CD4-positive, alpha-beta memory T cell (primary cell): ENCODE results near the gene SUSD6. TPM values are rescaled to one million over a fixed set of nuclear protein-coding genes. Genes with fewer than 3 reads are reported as not detected.
A peak's percentile ranks its signal among the peaks of the same experiment; 100 is the strongest.

ENCODE experiments used
- CTCF ChIA-PET: fragments of 350-600 bp; sonication (Branson Sonifier 250); formaldehyde crosslinking; loops from one replicate; lab custom pipeline; 2021; ENCODE audit warnings: inconsistent platforms; ENCODE audit not compliant: partially characterized antibody; lab: Charles Lee
- POLR2A ChIA-PET: fragments of 350-600 bp; sonication (Branson Sonifier 250); formaldehyde crosslinking; loops from one replicate; lab custom pipeline; 2021; ENCODE audit not compliant: partially characterized antibody; lab: Charles Lee
- DNase-seq, 5 donors: peaks; one replicate each; pipeline versions ENCODE4 v3.0.0 to v3.0.0-alpha.2; 2020 to 2022; ENCODE audit warnings: mixed read lengths in 1 of 5
- H3K27ac ChIP-seq: one replicate; pipeline ENCODE4 v1.7.0; 2013; ENCODE audit warnings: low read depth, low read length
- H3K27me3 ChIP-seq: 2 replicates; pipeline ENCODE4 v1.7.0; 2013; ENCODE audit warnings: mild to moderate bottlenecking, low read length, moderate library complexity; ENCODE audit not compliant: insufficient read depth
- H3K36me3 ChIP-seq: 2 replicates; pipeline ENCODE4 v1.7.0; 2013; ENCODE audit warnings: mild to moderate bottlenecking, low read length, moderate library complexity; ENCODE audit not compliant: insufficient read depth
- H3K4me1 ChIP-seq: 2 replicates; pipeline ENCODE4 v1.7.0; 2013; ENCODE audit warnings: mild to moderate bottlenecking, low read length, moderate library complexity; ENCODE audit not compliant: insufficient read depth
- H3K4me3 ChIP-seq, 2 donors: one replicate each; pipeline ENCODE4 v1.7.0; 2013; ENCODE audit warnings: low read length in 2 of 2, mild to moderate bottlenecking in 1 of 2
- H3K9me3 ChIP-seq, 2 donors: one replicate each; pipeline ENCODE4 v1.7.0; 2013; ENCODE audit warnings: low read length in 2 of 2, control low read depth in 1 of 2; ENCODE audit not compliant: control insufficient read depth in 1 of 2
- H3K27ac Mint-ChIP-seq, 7 donors: one replicate each; pipeline ENCODE4 v1.8.0; 2020 to 2021; ENCODE audit warnings: mixed read lengths in 7 of 7, mild to moderate bottlenecking in 6 of 7, inconsistent platforms in 3 of 7, moderate library complexity in 3 of 7
- H3K27me3 Mint-ChIP-seq, 2 donors: one replicate each; pipeline ENCODE4 v1.8.0; 2020 to 2021; ENCODE audit warnings: mixed read lengths in 2 of 2
- H3K36me3 Mint-ChIP-seq, 2 donors: one replicate each; pipeline ENCODE4 v1.8.0; 2020 to 2021; ENCODE audit warnings: mixed read lengths in 2 of 2, inconsistent platforms in 1 of 2, mild to moderate bottlenecking in 1 of 2
- H3K4me1 Mint-ChIP-seq, 4 donors: one replicate each; pipeline ENCODE4 v1.8.0; 2020 to 2021; ENCODE audit warnings: mixed read lengths in 4 of 4, mild to moderate bottlenecking in 1 of 4
- H3K4me3 Mint-ChIP-seq, 8 donors: one replicate each; pipeline ENCODE4 v1.8.0; 2020 to 2021; ENCODE audit warnings: mixed read lengths in 8 of 8, mild to moderate bottlenecking in 7 of 8, moderate library complexity in 6 of 8, inconsistent platforms in 3 of 8
- H3K9me3 Mint-ChIP-seq, 8 donors: one replicate each; pipeline ENCODE4 v1.8.0; 2020 to 2021; ENCODE audit warnings: mixed read lengths in 8 of 8, mild to moderate bottlenecking in 5 of 8, inconsistent platforms in 3 of 8, moderate library complexity in 1 of 8
- intact Hi-C: fragments of 100-400 bp; cut with micrococcal nuclease; formaldehyde crosslinking; loops from one replicate; pipeline ENCODE4 v1.15.1; 2023
- polyA plus RNA-seq, 2 donors: library from polyadenylated mRNA; unstranded; fragments of 300-500 nt; fragmentation: Illumina TruSeq; gene quantifications; one replicate each; pipeline ENCODE4 v1.2.3, GENCODE V29; 2021
- total RNA-seq, 2 experiments: library from RNA; stranded (reverse); gene quantifications; one replicate each; pipeline ENCODE4 v1.2.3, GENCODE V29; 2021

The SUSD6 gene
- total and polyA plus RNA-seq, 4 experiments from 2014 or later, result 4.8 to 62.0 (median 36.1) TPM

DNA sequence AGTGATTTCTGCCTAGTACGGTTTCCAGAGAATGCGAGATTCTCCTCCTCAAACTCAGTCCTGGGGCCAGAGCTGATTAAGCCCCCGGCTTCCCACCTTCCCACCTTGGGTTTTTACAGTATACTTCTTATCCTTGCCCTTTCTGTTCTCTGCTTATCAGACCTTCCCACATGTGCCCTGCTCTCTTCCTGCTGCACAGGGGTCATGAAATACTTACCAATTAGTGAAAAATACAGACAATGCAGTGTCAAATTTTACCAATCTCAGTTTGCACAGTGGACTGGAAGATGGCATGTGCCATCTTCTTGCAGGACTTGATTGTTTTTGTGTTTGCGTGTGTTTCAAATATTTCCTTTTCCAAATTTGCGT is 14.7 kb downstream of the SUSD6 start:
- Histone ChIP-seq H3K27ac (peak overlapping the region; percentile 52), H3K4me3 (peak overlapping the region in 1 of 2 donors; percentile 21), H3K27me3 (no peaks in the 10 kb centered on the region), H3K36me3 (no peaks in the 10 kb centered on the region), H3K4me1 (peaks cover 98% of the 10 kb centered on the region), H3K9me3 (no peaks in the 10 kb centered on the region)
- intact Hi-C loops, result no loop called here
- Mint-ChIP-seq H3K4me1 (peaks cover 62 to 96% (median 87%) of the 10 kb centered on the region in 4 donors), H3K27ac (peak overlapping the region; percentile 84 to 96 (median 91)), H3K27me3 (no peaks in the 10 kb centered on the region), H3K36me3 (peaks cover 0 to 5% of the 10 kb centered on the region in 2 donors), H3K9me3 (no peaks in the 10 kb centered on the region), H3K4me3 (peak overlapping the region; percentile 70 to 88 (median 78))
- POLR2A ChIA-PET, result interaction anchor here (1.3 to 19.6 kb wide), 5 partner anchors 10 to 141 kb away, joined by 3 to 279 read pairs (median 14); partner anchors contain the start of genes SRSF5 and SUSD6
- CTCF ChIA-PET, result interaction anchor here (1.5 to 2.9 kb wide), 2 partner anchors 13 to 100 kb away, joined by 4 to 11 read pairs; no protein-coding TSS in a partner anchor
- no peak for DNase-seq

DNA sequence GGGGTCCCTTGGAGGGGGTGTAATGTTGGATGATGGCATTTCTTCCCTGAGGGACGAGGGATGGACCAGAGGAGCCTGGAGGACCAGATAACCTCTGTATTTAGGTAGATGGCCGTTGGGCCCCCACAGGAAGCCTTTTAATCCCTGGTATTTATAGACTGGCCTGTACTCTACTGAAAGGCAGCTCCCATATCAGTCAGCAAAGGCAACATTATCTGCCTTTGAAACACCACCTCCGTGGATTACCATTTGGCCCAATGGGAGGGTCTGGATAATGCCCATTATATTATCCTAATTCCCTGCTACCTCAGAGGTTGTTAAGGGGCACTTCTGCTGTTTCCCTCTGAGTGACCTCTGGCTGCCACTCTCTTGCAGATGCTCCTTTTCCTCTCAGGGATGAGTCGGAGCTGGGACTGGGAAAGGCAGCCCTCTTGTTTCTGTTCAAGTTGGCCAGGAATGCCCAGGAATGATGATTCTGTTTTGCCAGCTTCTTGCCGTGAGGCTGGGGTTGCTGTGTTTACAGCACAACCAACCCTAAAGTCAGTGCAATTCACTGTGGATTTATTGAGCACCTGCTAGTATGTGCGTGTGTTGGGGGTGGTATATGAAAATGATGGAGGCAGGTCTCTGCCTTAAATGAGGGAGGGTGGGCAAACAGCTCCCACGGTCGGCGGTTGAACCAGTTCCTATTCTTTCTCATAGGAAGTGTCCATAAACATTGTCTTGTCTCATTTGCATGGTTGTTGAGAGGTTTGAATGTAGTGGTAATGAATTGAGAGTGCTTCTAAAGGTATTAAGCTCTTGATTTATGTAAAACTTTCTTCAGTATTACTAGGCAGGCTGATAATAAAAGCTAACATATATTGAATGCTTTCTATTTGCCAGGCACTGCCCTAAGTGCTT is 18.1 kb downstream of the SUSD6 start:
- no peaks in the 10 kb centered on the region for H3K36me3 ChIP-seq
- peak overlapping the region; percentile 63 to 93 (median 83) for H3K27ac Mint-ChIP-seq
- ChIA-PET POLR2A (interaction anchor here (0.6 to 19.6 kb wide), 6 partner anchors 9 to 137 kb away, joined by 3 to 279 read pairs (median 4); partner anchors contain the start of genes SRSF5 and SUSD6), CTCF (interaction anchor here (0.6 to 2.0 kb wide), 7 partner anchors 11 to 96 kb away, joined by 3 to 8 read pairs (median 4); partner anchors contain the start of gene SUSD6)
- no peak overlapping the region for H3K27ac ChIP-seq
- no peaks in the 10 kb centered on the region for H3K27me3 Mint-ChIP-seq
- H3K9me3 ChIP-seq, result no peaks in the 10 kb centered on the region
- peaks cover 4 to 5% of the 10 kb centered on the region in 2 donors for H3K36me3 Mint-ChIP-seq
- no peak for DNase-seq
- H3K27me3 ChIP-seq, result no peaks in the 10 kb centered on the region
- H3K9me3 Mint-ChIP-seq, result peaks cover 0 to 1% (median 0%) of the 10 kb centered on the region in 8 donors
- no peak overlapping the region for H3K4me3 ChIP-seq
- intact Hi-C loops, result no loop called here
- peaks cover 98% of the 10 kb centered on the region for H3K4me1 ChIP-seq
- peak overlapping the region; percentile 28 to 87 (median 72) for H3K4me3 Mint-ChIP-seq
- peaks cover 72 to 98% (median 93%) of the 10 kb centered on the region in 4 donors for H3K4me1 Mint-ChIP-seq

GRCh38 chr14:69630360-69630759 is 19.0 kb downstream of the SUSD6 start:
- Mint-ChIP-seq H3K9me3 (peaks cover 0 to 2% (median 0%) of the 10 kb centered on the region in 8 donors), H3K27me3 (no peaks in the 10 kb centered on the region), H3K4me1 (peaks cover 69 to 98% (median 92%) of the 10 kb centered on the region in 4 donors), H3K36me3 (peaks cover 2 to 4% of the 10 kb centered on the region in 2 donors), H3K4me3 (peak overlapping the region; percentile 7 to 87 (median 60)), H3K27ac (peak overlapping the region in 6 of 7 donors; percentile 68 to 92 (median 83))
- Histone ChIP-seq H3K4me3 (no peak overlapping the region), H3K36me3 (no peaks in the 10 kb centered on the region), H3K27ac (no peak overlapping the region), H3K4me1 (peaks cover 98% of the 10 kb centered on the region), H3K9me3 (no peaks in the 10 kb centered on the region), H3K27me3 (no peaks in the 10 kb centered on the region)
- POLR2A ChIA-PET, result interaction anchor here (1.0 to 19.6 kb wide), 6 partner anchors 8 to 136 kb away, joined by 3 to 279 read pairs (median 4); partner anchors contain the start of genes SRSF5 and SUSD6
- intact Hi-C loops, result no loop called here
- CTCF ChIA-PET, result interaction anchor here (0.6 to 2.7 kb wide), 6 partner anchors 9 to 95 kb away, joined by 3 to 7 read pairs (median 4); partner anchors contain the start of gene SUSD6
- no peak for DNase-seq

- no peaks in the 10 kb centered on the region for H3K9me3 ChIP-seq
- peaks cover 71 to 98% (median 92%) of the 10 kb centered on the region in 4 donors for H3K4me1 Mint-ChIP-seq
- no peaks in the 10 kb centered on the region for H3K36me3 ChIP-seq
- no peaks in the 10 kb centered on the region for H3K27me3 ChIP-seq
- intact Hi-C loops, result no loop called here
- peaks cover 2 to 4% of the 10 kb centered on the region in 2 donors for H3K36me3 Mint-ChIP-seq
- no peak for DNase-seq
- CTCF ChIA-PET, result interaction anchor here (0.5 to 2.7 kb wide), 5 partner anchors 10 to 46 kb away, joined by 3 to 7 read pairs (median 3); no protein-coding TSS in a partner anchor
- peak overlapping the region in 3 of 8 donors; percentile 25 to 48 (median 30) for H3K4me3 Mint-ChIP-seq
- H3K27me3 Mint-ChIP-seq, result no peaks in the 10 kb centered on the region
- H3K27ac ChIP-seq, result no peak overlapping the region
- POLR2A ChIA-PET, result interaction anchor here (1.5 to 19.6 kb wide), 2 partner anchors 18 to 42 kb away, joined by 5 to 279 read pairs; partner anchors contain the start of gene SUSD6
- H3K4me1 ChIP-seq, result peaks cover 98% of the 10 kb centered on the region
- peak overlapping the region in 3 of 7 donors; percentile 9 to 65 (median 57) for H3K27ac Mint-ChIP-seq
- H3K9me3 Mint-ChIP-seq, result peaks cover 0 to 3% (median 0%) of the 10 kb centered on the region in 8 donors
- H3K4me3 ChIP-seq, result no peak overlapping the region
Observed at GRCh38 chr14:69631509-69631908, 20.1 kb downstream of the SUSD6 start.

DNA sequence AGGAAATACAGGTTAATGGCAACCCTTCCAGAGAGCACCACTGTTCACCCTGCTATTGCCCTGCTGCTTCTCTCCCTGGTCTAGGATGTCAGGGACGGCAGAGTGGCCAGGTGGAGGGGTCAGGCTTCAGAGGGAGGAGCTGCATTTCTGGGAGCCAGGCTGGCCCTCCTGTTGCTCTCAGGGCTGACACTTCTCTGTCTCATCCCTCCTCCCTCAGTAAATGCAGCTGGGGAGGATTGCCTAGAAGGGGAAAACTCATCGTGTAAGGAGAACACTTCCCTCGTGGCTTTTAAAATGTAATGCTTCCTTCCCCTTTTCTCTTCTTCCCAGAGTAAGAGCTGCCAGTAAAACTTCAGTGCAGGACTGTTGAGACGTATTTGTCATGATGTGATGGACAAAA is 20.8 kb downstream of the SUSD6 start:
- DNase-seq, result no peak
- CTCF ChIA-PET, result interaction anchor here (1.1 to 2.7 kb wide), 4 partner anchors 13 to 17 kb away, joined by 3 to 7 read pairs (median 3); no protein-coding TSS in a partner anchor
- H3K4me1 ChIP-seq, result peaks cover 98% of the 10 kb centered on the region
- Mint-ChIP-seq H3K27me3 (no peaks in the 10 kb centered on the region), H3K27ac (peak overlapping the region in 6 of 7 donors; percentile 9 to 76 (median 48)), H3K4me1 (peaks cover 72 to 98% (median 92%) of the 10 kb centered on the region in 4 donors), H3K4me3 (peak overlapping the region in 5 of 8 donors; percentile 25 to 58 (median 47)), H3K36me3 (peaks cover 2 to 4% of the 10 kb centered on the region in 2 donors), H3K9me3 (peaks cover 0 to 3% (median 0%) of the 10 kb centered on the region in 8 donors)
- H3K4me3 ChIP-seq, result no peak overlapping the region
- no peaks in the 10 kb centered on the region for H3K36me3 ChIP-seq
- H3K27me3 ChIP-seq, result no peaks in the 10 kb centered on the region
- H3K27ac ChIP-seq, result no peak overlapping the region
- POLR2A ChIA-PET, result interaction anchor here (1.5 to 19.6 kb wide), 2 partner anchors 18 to 41 kb away, joined by 5 to 279 read pairs; partner anchors contain the start of gene SUSD6
- H3K9me3 ChIP-seq, result no peaks in the 10 kb centered on the region
- intact Hi-C loops, result no loop called here

DNA sequence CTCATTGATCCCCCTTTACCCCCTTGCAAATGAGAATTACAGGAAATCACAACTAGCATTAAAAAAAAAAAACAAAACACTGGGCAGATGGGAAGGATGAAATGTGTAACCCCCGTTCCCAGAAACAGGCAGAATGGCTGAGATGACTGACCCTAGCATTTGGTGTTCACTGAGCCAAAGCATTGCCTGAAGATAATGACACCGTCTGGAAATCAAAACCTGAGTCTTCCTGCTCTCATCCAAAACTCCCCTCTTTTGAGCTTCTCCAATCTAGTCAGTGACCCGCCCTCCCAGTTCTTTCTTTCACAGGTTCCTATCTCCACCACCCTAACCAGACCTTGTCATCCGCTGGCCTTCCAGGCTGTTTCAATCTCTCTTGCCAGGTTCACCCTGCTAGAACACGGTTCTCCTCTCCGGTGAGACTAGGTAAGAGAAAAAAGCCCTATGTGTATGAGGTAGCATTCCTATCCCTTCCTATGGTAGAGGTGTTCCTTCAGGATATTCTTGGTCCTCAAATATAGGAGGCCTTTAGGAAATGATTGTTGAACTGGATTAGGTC is 21.3 kb downstream of the SUSD6 start:
- Mint-ChIP-seq H3K9me3 (peaks cover 0 to 3% (median 0%) of the 10 kb centered on the region in 8 donors), H3K4me1 (peaks cover 76 to 100% (median 95%) of the 10 kb centered on the region in 4 donors), H3K4me3 (peak overlapping the region in 5 of 8 donors; percentile 47 to 63 (median 58)), H3K27ac (peak overlapping the region; percentile 9 to 87 (median 49)), H3K27me3 (no peaks in the 10 kb centered on the region), H3K36me3 (peaks cover 2 to 4% of the 10 kb centered on the region in 2 donors)
- POLR2A ChIA-PET, result interaction anchor here (1.3 to 19.6 kb wide), 3 partner anchors 10 to 41 kb away, joined by 3 to 279 read pairs (median 5); partner anchors contain the start of gene SUSD6
- CTCF ChIA-PET, result interaction anchor here (1.1 to 2.7 kb wide), 5 partner anchors 13 to 48 kb away, joined by 3 to 7 read pairs (median 3); no protein-coding TSS in a partner anchor
- Histone ChIP-seq H3K36me3 (no peaks in the 10 kb centered on the region), H3K27ac (no peak overlapping the region), H3K4me3 (no peak overlapping the region), H3K9me3 (no peaks in the 10 kb centered on the region), H3K27me3 (no peaks in the 10 kb centered on the region), H3K4me1 (peaks cover 100% of the 10 kb centered on the region)
- DNase-seq, result no peak
- intact Hi-C loops, result no loop called here
